Measurements from ENCODE around the gene FBXO11. TPM values are rescaled to one million over a fixed set of nuclear protein-coding genes. Genes with fewer than 3 reads are reported as not detected.

FBXO11 gene
- total and polyA plus RNA-seq, 2 donors (not counting 1 experiment from before 2014, with no cell fraction given), result 37.7 to 81.6 TPM

DNA sequence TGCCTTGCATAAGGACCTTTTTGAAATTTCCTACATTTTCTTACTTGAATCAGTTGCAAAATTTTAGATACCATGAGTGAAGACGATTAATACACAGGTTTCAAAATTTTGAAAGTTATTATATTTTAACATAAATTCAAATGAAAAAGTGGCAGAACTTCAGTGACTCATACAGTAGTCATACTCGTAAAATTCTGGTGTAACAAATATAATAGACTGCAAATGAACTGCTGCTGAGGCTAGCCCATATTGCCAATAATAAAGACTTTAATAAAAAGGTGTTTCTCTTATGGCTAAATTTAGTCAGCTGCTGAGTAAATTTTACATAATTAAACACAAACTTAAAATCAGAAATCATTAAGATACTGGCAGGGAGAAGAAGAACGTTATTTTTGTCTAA lies 86.5 kb downstream of the FBXO11 start:
- Histone ChIP-seq H3K9ac (ENCODE audit: insufficient read depth, low read length) (no peak overlapping the region), H3K4me1 (ENCODE audit: control insufficient read depth, extremely low read depth, insufficient read depth, low read length) (peaks cover 4% of the 10 kb centered on the region), H3K79me2 (ENCODE audit: control insufficient read depth, insufficient read depth, low read length) (no peaks in the 10 kb centered on the region), H3K4me3 (replicated peaks in 1 of 4; ENCODE audit: control extremely low read depth in 1 of 4, insufficient read depth in 1 of 4, low read depth in 3 of 4, low read length in 4 of 4) (no peak overlapping the region), H3K4me2 (ENCODE audit: extremely low read depth, insufficient read depth, low read length) (no peak overlapping the region), H4K20me1 (ENCODE audit: control insufficient read depth, extremely low read depth, insufficient read depth, low read length) (no peaks in the 10 kb centered on the region), H3K27me3 (ENCODE audit: control insufficient read depth, insufficient read depth, low read length) (no peaks in the 10 kb centered on the region), H2AFZ (ENCODE audit: low read length) (no peak overlapping the region), H3K36me3 (ENCODE audit: control insufficient read depth, insufficient read depth, low read length) (peaks cover 3% of the 10 kb centered on the region), H3K9me3 (ENCODE audit: control insufficient read depth, insufficient read depth, low read depth, low read length) (no peaks in the 10 kb centered on the region), H3K27ac (ENCODE audit: insufficient read depth, low read length) (no peak overlapping the region)
- peak in 1 of 2 donors; percentile 34 for DNase-seq (ENCODE audit: low read depth in 2 of 2)
- TF ChIP-seq CTCF (conservative IDR thresholded peaks at IDR 0.05 in 1 of 2, IDR thresholded peaks at IDR 0.05 in 1 of 2; ENCODE audit: low read depth in 1 of 2, low read length in 2 of 2) (no peak), EZH2 (IDR thresholded peaks at IDR 0.05; ENCODE audit: low read length, missing control alignments) (no peak)

DNA sequence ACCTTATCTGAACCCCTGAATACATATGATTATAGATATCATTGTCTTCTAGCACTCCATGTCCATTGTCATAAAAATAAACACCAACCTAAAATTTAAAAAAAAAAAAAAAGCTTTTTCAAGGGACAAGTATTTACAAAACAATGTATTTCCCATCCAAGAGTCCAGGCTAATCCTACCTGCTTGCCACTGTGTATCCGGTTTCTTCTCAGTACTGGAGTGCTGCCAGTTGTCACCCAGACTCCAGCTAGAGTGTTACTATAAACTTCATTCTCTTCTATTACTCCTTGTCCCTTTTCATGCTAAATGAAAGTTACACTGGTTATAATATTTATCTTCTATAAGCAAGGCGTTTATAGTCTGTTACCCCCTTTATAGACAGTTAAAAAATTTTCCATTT lies 87.5 kb downstream of the FBXO11 start:
- H4K20me1 ChIP-seq (ENCODE audit: control insufficient read depth, extremely low read depth, insufficient read depth, low read length), result no peaks in the 10 kb centered on the region
- no peak overlapping the region for H3K4me3 ChIP-seq (replicated peaks in 1 of 4; ENCODE audit: control extremely low read depth in 1 of 4, insufficient read depth in 1 of 4, low read depth in 3 of 4, low read length in 4 of 4)
- H3K36me3 ChIP-seq (ENCODE audit: control insufficient read depth, insufficient read depth, low read length), result peaks cover 3% of the 10 kb centered on the region

GRCh38 chr2:47815764-47816163 lies 90.5 kb downstream of the FBXO11 start:
- Histone ChIP-seq H4K20me1 (ENCODE audit: control insufficient read depth, extremely low read depth, insufficient read depth, low read length) (no peaks in the 10 kb centered on the region), H3K4me1 (ENCODE audit: control insufficient read depth, extremely low read depth, insufficient read depth, low read length) (peaks cover 4% of the 10 kb centered on the region), H3K4me2 (ENCODE audit: extremely low read depth, insufficient read depth, low read length) (no peak overlapping the region), H3K27me3 (ENCODE audit: control insufficient read depth, insufficient read depth, low read length) (no peaks in the 10 kb centered on the region), H3K9me3 (ENCODE audit: control insufficient read depth, insufficient read depth, low read depth, low read length) (no peaks in the 10 kb centered on the region), H3K79me2 (ENCODE audit: control insufficient read depth, insufficient read depth, low read length) (no peaks in the 10 kb centered on the region), H3K36me3 (ENCODE audit: control insufficient read depth, insufficient read depth, low read length) (no peaks in the 10 kb centered on the region), H3K9ac (ENCODE audit: insufficient read depth, low read length) (no peak overlapping the region), H2AFZ (ENCODE audit: low read length) (no peak overlapping the region), H3K27ac (ENCODE audit: insufficient read depth, low read length) (no peak overlapping the region), H3K4me3 (replicated peaks in 1 of 4; ENCODE audit: control extremely low read depth in 1 of 4, insufficient read depth in 1 of 4, low read depth in 3 of 4, low read length in 4 of 4) (no peak overlapping the region)
- DNase-seq (ENCODE audit: low read depth in 2 of 2), result no peak
- TF ChIP-seq EZH2 (IDR thresholded peaks at IDR 0.05; ENCODE audit: low read length, missing control alignments) (no peak), CTCF (conservative IDR thresholded peaks at IDR 0.05 in 1 of 2, IDR thresholded peaks at IDR 0.05 in 1 of 2; ENCODE audit: low read depth in 1 of 2, low read length in 2 of 2) (no peak)

More for the DNA sequence above, 87.5 kb downstream of the FBXO11 start:
- TF ChIP-seq CTCF (conservative IDR thresholded peaks at IDR 0.05 in 1 of 2, IDR thresholded peaks at IDR 0.05 in 1 of 2; ENCODE audit: low read depth in 1 of 2, low read length in 2 of 2) (no peak), EZH2 (IDR thresholded peaks at IDR 0.05; ENCODE audit: low read length, missing control alignments) (no peak)
- H3K9ac ChIP-seq (ENCODE audit: insufficient read depth, low read length), result no peak overlapping the region
- no peak overlapping the region for H2AFZ ChIP-seq (ENCODE audit: low read length)
- no peak overlapping the region for H3K4me2 ChIP-seq (ENCODE audit: extremely low read depth, insufficient read depth, low read length)
- no peak overlapping the region for H3K27ac ChIP-seq (ENCODE audit: insufficient read depth, low read length)
- no peaks in the 10 kb centered on the region for H3K79me2 ChIP-seq (ENCODE audit: control insufficient read depth, insufficient read depth, low read length)
- H3K27me3 ChIP-seq (ENCODE audit: control insufficient read depth, insufficient read depth, low read length), result no peaks in the 10 kb centered on the region
- peaks cover 4% of the 10 kb centered on the region for H3K4me1 ChIP-seq (ENCODE audit: control insufficient read depth, extremely low read depth, insufficient read depth, low read length)
- no peaks in the 10 kb centered on the region for H3K9me3 ChIP-seq (ENCODE audit: control insufficient read depth, insufficient read depth, low read depth, low read length)
- DNase-seq (ENCODE audit: low read depth in 2 of 2), result no peak

Data from fibroblast of lung (primary cell).